GOT3 (cell line): ENCODE measurements around the gene OR8B4.
"Not testable (repeated sequence)": the region's sequence is repeated elsewhere in the genome, so short reads cannot be mapped to it uniquely, and the experiment has no call there.

ENCODE experiments used
- DNase-seq: peaks from one replicate; lab custom pipeline; 2025; ENCODE audit warnings: mixed read lengths; lab: John Stamatoyannopoulos, UW

OR8B4 gene

DNA sequence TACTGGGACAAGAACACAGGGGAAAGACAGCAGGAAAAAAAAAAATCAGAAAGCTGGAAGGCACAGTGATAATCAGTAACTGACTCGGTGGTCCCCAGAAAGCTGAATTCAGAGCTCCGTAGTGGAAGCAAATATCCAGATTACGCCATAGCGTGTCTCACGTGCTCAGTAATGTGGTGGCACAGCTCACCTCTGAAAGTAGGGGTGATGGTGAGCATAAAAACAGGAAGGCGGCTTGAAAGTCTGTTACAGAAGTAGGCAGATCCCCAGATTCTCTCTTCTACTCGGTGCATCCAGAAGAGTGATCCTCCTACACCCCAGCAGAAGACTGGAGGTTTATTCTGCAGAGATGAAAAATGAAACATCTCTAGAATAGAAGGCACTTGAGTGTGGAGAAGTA, 14.8 kb downstream of the OR8B4 start:
- DNase-seq: no peak

DNA sequence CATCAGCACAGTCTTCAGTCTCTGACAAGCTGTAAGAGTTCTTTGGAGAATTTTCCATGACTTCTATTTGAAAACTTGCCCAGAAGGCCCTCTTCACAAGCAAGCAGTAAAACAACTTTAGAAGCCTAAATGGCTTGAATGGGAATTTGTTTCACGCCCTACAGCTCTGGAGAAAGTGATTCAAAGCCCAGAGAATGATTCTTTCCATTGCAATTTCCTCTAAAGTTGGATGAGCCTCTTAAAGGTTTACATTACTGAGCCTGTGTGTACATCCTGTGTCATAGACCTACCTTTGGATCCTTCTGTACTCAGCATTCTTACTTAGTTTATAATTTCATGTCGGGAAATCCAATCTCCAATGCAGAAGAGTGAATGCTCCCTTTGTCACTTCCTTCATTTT, 19.1 kb downstream of the OR8B4 start:
- DNase-seq: no peak

DNA sequence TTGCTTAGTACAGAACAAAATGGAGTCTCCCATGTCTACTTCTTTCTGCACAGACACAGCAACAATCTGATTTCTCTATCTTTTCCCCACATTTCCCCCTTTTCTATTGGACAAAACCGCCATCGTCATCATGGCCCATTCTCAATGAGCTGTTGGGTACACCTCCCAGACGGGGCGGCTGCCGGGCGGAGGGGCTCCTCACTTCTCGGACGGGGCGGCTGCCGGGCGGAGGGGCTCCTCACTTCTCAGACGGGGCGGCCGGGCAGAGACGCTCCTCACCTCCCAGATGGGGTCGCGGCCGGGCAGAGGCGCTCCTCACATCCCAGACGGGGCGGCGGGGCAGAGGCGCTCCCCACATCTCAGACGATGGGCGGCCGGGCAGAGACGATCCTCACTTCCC, 21.5 kb downstream of the OR8B4 start:
- not testable (repeated sequence) for DNase-seq

DNA sequence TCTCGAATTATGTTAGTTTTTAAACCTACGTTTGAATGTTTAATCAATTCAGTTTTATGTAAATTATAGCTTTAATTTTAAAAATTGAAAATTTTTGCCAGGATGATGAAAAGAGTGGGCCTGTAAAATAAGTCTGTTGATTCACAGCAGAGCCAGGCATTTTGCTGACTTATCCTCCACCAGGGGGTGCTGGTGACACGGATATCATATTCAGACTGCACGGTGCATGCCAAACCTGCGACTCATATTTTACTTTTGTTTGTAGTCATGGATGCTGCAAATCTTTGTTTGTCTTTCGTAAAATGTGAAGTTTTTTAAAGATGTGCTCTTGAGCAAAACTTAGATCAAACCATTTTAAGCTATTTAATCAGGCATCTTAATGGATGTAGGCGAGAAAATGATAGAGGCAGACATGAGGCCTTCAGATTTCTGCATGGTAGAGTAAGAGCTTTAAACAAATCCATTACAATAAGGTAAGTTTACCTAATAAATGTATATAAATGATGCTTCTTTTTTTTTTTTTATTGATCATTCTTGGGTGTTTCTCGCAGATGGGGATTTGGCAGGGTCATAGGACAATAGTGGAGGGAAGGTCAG, 22.2 kb downstream of the OR8B4 start:
- DNase-seq: no peak

DNA sequence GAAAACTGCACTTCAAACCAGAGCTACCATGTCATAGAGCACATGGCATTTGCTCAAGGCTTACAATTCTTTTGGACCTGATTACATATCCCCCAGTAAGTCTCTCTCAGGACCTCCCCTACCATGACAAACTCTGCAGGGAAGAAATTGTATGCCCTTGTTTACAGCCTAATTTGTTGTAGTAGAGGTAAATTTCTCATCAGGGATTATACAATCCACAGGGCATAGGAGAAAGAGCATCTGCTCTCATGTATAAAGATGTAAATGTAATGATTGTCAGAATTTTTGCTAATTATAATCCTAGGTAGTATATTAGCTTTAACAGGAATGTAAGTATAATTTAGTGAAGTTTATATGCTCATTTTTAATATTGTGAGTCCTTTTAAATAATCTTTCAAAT, 25.7 kb downstream of the OR8B4 start, which contains the start of gene OR8B3:
OR8B3 (minus strand) TSS at position 101 of the 400 bp plus-strand sequence. CDS start 1,673 bp downstream, outside the sequence.
- no peak for DNase-seq

DNA sequence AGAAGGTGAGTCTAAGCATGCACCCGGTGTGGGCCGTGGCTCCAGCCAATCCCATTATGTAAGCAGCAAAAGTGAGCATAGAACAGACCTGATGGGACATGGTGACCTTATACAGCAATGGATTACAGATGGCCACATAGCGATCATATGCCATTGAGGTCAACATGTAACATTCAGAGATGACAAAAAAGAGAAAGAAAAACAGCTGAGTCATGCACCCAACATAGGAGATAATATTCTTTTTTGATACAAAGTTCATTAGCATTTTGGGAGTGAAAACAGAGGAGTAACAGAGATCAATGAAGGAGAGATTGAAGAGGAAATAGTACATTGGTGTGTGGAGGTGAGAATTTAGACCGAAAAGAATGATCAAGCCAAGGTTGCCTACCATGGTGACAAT, 27.8 kb downstream of the OR8B4 start:
- DNase-seq: not testable (repeated sequence)

DNA sequence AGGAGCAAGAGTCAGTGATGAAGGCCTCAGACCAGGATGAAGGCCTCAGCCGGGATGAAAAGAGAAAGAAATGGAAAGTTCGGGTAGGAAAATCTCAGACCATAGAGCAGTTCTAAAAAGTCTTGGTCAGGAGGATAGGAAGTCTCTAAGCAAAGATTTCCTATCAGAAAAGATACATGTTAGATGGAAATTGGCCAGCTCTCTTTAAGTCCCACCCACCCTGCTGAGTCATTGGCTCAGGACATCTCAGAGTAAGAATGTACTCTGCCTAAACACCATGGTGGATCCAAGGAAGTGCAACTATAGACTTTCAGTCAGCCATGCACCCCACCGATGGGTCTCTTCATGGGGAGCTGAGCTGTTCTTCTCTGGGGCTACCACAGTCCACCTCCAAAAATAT, 30.3 kb downstream of the OR8B4 start:
- DNase-seq: no peak

DNA sequence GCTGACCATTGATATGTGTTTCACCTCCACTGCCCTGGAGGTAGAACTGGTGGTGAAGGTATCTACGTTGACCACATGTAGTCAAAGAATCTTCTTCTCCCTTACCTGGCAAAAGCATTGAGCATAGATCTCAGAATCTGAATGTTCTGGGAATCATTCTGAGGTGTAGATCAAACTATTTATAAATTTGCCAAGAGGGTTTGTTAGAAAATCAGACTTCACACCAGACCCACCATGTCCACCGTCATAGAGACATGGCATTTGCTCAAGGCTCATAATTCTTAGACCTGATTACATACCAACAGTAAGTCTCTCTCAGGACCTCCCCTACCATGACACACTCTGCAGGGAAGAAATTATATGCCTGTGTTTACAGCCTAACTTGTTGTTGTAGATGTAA, 40.3 kb downstream of the OR8B4 start, which contains the start of gene OR8B2:
OR8B2 (minus strand) TSS at position 101 of the 400 bp plus-strand sequence. CDS start 1,156 bp downstream, outside the sequence.
- DNase-seq: no peak

DNA sequence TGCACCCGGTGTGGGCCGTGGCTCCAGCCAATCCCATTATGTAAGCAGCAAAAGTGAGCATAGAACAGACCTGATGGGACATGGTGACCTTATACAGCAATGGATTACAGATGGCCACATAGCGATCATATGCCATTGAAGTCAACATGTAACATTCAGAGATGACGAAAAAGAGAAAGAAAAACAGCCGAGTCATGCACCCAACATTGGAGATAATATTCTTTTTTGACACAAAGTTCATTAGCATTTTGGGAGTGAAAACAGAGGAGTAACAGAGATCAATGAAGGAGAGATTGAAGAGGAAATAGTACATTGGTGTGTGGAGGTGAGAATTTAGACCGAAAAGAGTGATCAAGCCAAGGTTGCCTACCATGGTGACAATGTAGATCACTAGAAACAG, 41.8 kb downstream of the OR8B4 start:
- DNase-seq: not testable (repeated sequence)

DNA sequence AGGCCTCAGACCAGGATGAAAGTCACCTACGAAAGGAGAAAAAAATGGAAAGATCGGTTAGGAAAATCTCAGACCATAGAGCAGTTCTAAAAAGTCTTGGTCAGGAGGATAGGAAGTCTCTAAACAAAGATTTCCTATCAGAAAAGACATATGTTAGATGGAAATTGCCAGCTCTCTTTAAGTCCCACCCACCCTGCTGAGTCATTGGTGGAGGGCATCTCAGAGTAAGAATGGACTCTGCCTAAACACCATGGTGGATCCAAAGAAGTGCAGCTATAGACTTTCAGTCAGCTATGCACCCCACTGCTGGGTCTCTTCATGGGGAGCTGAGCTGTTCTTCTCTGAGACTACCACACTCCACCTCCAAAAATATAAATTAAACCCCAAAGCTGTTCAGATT, 44.1 kb downstream of the OR8B4 start:
- no peak for DNase-seq

DNA sequence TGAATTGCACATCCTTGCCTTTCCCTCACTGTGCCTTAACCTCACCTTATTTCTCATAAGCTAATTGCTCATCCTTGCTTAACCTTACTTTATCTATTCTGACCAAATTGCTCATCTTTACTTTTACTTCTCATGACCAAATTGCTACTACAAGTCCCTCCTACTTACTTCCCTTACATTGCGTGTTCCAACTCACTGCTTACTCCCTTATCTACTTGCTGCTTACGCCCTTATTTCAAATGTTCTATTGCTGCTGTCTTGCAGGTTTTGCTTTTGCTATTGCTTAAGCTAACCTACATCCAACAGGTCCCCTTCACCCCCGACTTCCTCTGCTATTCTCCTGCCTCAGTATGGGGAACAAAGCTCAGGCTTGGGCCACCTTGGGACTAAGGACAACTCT, 48.4 kb downstream of the OR8B4 start:
- DNase-seq: no peak
